B cell (primary cell): ENCODE measurements around the gene ZNF319. TPM values are rescaled to one million over a fixed set of nuclear protein-coding genes. Genes with fewer than 3 reads are reported as not detected.

Experiments used
- ATAC-seq: fragments of 200-7000 bp; cut with Tn5 transposase; one replicate; pipeline ENCODE4 v1.10.0; 2021; ENCODE audit warnings: low read depth, mild to moderate bottlenecking, moderate number of reproducible peaks, moderate library complexity
- CTCF ChIA-PET: fragments of 350-600 bp; sonication (Branson Sonifier 250); formaldehyde crosslinking; loops from one replicate; lab custom pipeline; 2021; ENCODE audit warnings: antibody characterized with exemption, inconsistent platforms; lab: Charles Lee
- POLR2A ChIA-PET: fragments of 350-600 bp; sonication (Branson Sonifier 250); formaldehyde crosslinking; loops from one replicate; lab custom pipeline; 2021; ENCODE audit warnings: antibody characterized with exemption; lab: Charles Lee
- DNase-seq: peaks from one replicate; pipeline ENCODE4 v3.0.0; 2013
- H2AFZ ChIP-seq: 2 replicates; pipeline ENCODE4 v1.6.1; 2012; ENCODE audit warnings: mild to moderate bottlenecking, low read depth, low read length; ENCODE audit not compliant: insufficient read depth, poor library complexity, severe bottlenecking
- H3K27ac ChIP-seq, 2 donors: 1 replicate in 1 of 2; 2 replicates in 1 of 2; pipeline ENCODE4 v1.5.1; 2012 to 2013; ENCODE audit warnings: low read length in 2 of 2, mild to moderate bottlenecking in 2 of 2, moderate library complexity in 1 of 2
- H3K27me3 ChIP-seq, 4 experiments: fragments of 200-600 bp in 1 of 4; sonication (generic) in 1 of 4; replicated peaks in 1 of 4; 1 replicate in 2 of 4; 2 replicates in 2 of 4; pipeline versions ENCODE4 v1.6.1 to v1.7.0; 2013 to 2016; ENCODE audit warnings: low read length in 3 of 4, mild to moderate bottlenecking in 2 of 4, mixed read lengths in 1 of 4, moderate library complexity in 1 of 4; ENCODE audit not compliant: insufficient read depth in 4 of 4, control insufficient read depth in 3 of 4; ENCODE audit errors: control extremely low read depth in 1 of 4
- H3K36me3 ChIP-seq, 2 experiments: replicated peaks in 1 of 2; 1 replicate in 1 of 2; 2 replicates in 1 of 2; pipeline versions ENCODE4 v1.6.1 to v1.7.1; 2013; ENCODE audit warnings: low read length in 1 of 2; ENCODE audit not compliant: insufficient read depth in 2 of 2, control insufficient read depth in 1 of 2; ENCODE audit errors: control extremely low read depth in 1 of 2, extremely low read depth in 1 of 2
- H3K4me1 ChIP-seq, 2 donors: fragments of 200-600 bp in 1 of 2; sonication (generic) in 1 of 2; 1 replicate in 1 of 2; 2 replicates in 1 of 2; pipeline versions ENCODE4 v1.5.1 to v1.6.1; 2013 to 2017; ENCODE audit warnings: low read length in 2 of 2; ENCODE audit not compliant: control insufficient read depth in 2 of 2, insufficient read depth in 2 of 2
- H3K4me2 ChIP-seq: replicated peaks from 2 replicates; pipeline ENCODE3; 2012; ENCODE audit warnings: mild to moderate bottlenecking, low read depth, low read length; ENCODE audit not compliant: poor library complexity, severe bottlenecking
- H3K4me3 ChIP-seq, 5 experiments: fragments of 200-600 bp in 1 of 5; sonication (generic) in 1 of 5; 1 replicate in 3 of 5; 2 replicates in 2 of 5; pipeline versions ENCODE4 v1.5.1 to v1.7.0; 2011 to 2016; ENCODE audit warnings: low read length in 4 of 5, mild to moderate bottlenecking in 4 of 5, low read depth in 2 of 5, control low read depth in 1 of 5, moderate library complexity in 1 of 5; ENCODE audit not compliant: insufficient read depth in 1 of 5; ENCODE audit errors: control extremely low read depth in 1 of 5, extremely low read depth in 1 of 5
- H3K79me2 ChIP-seq: fragments of 200-600 bp; sonication (generic); one replicate; pipeline ENCODE4 v1.6.0; 2016; ENCODE audit warnings: low read length; ENCODE audit not compliant: control insufficient read depth, insufficient read depth
- H3K9ac ChIP-seq: fragments of 200-600 bp; sonication (generic); 2 replicates; pipeline ENCODE4 v1.6.1; 2017; ENCODE audit warnings: mild to moderate bottlenecking, low read length, moderate library complexity
- H3K9me3 ChIP-seq, 3 donors: one replicate each; pipeline versions ENCODE4 v1.6.1 to v1.7.1; 2013; ENCODE audit warnings: low read length in 2 of 3; ENCODE audit not compliant: control insufficient read depth in 2 of 3, insufficient read depth in 1 of 3; ENCODE audit errors: control extremely low read depth in 1 of 3
- H4K20me1 ChIP-seq: 2 replicates; pipeline ENCODE4 v1.6.0; 2012; ENCODE audit warnings: mild to moderate bottlenecking, low read length; ENCODE audit not compliant: insufficient read depth, control insufficient read depth, poor library complexity, severe bottlenecking
- H3K27ac Mint-ChIP-seq: one replicate; pipeline ENCODE4 v1.8.0; 2021; ENCODE audit warnings: mixed read lengths
- H3K27me3 Mint-ChIP-seq: one replicate; pipeline ENCODE4 v1.8.0; 2021; ENCODE audit warnings: mixed read lengths
- H3K4me1 Mint-ChIP-seq: one replicate; pipeline ENCODE4 v1.8.0; 2021; ENCODE audit warnings: mixed read lengths
- H3K4me3 Mint-ChIP-seq: one replicate; pipeline ENCODE4 v1.8.0; 2021; ENCODE audit warnings: mixed read lengths
- H3K9me3 Mint-ChIP-seq: one replicate; pipeline ENCODE4 v1.8.0; 2022; ENCODE audit warnings: mixed read lengths; ENCODE audit not compliant: insufficient read depth
- EZH2 ChIP-seq: IDR thresholded peaks from 2 replicates; pipeline ENCODE4 v1.6.1; 2012; ENCODE audit warnings: borderline replicate concordance, low read depth, mild to moderate bottlenecking, moderate library complexity, low read length; ENCODE audit not compliant: insufficient read depth, poor library complexity, severe bottlenecking
- WGBS: methylation state at CpG from one replicate; pipeline ENCODE4 v1.1.5; 2013; ENCODE audit warnings: missing lambda C conversion rate; ENCODE audit not compliant: insufficient coverage; 5-methylcytosine and 5-hydroxymethylcytosine counted together
- intact Hi-C: fragments of 100-400 bp; cut with micrococcal nuclease; formaldehyde crosslinking; loops from one replicate; pipeline ENCODE4 v1.10.0; 2022
- polyA plus RNA-seq: library from polyadenylated mRNA; depleted of rRNA; stranded (reverse); fragments of >200 nt; gene quantifications from 2 replicates; pipeline ENCODE4 v1.2.3, GENCODE V29; 2012
- total RNA-seq, 2 donors: library from RNA; stranded (reverse); fragments of 120-200 nt in 1 of 2; gene quantifications; 1 replicate in 1 of 2; 2 replicates in 1 of 2; pipeline versions ENCODE4 v1.2.3 to v1.2.4, GENCODE V29; 2013 to 2022
- TF ChIP-seq, protein P1 (sequence below): fragments of 200-600 bp; IDR thresholded peaks from one replicate; pipeline ENCODE4 v1.8.0; 2022; ENCODE audit warnings: antibody characterized with exemption, mild to moderate bottlenecking

Gene ZNF319
- total and polyA plus RNA-seq, 2 donors (not counting 1 experiment from before 2014, with no cell fraction given), result 12.4 to 15.1 TPM

DNA sequence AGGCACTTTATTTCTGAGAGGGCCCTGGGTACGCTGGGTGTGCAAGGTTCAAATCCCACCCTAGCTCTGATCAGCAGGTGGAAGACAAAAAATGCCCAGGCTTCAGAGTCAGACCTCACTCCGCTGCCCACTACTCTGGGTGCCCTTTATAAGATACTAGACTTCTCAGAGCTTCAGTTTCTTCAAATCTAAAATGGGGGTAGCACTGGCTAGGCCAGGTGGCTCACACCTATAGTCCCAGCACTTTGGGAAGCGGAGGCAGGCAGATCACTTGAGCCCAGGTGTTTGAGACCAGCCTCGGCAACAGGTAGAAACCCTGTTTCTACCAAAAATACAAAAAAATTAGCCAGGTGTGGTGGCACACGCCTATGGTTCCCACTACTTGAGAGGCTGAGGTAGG lies 2.5 kb upstream of the ZNF319 start:
- Mint-ChIP-seq H3K27ac (no peak overlapping the region), H3K27me3 (no peaks in the 10 kb centered on the region), H3K4me3 (peak overlapping the region; percentile 97), H3K9me3 (no peaks in the 10 kb centered on the region), H3K4me1 (peaks cover 34% of the 10 kb centered on the region)
- Histone ChIP-seq H3K36me3 (peaks cover 1 to 8% of the 10 kb centered on the region in 2 experiments), H3K27me3 (no peaks in the 10 kb centered on the region), H4K20me1 (peaks cover 11% of the 10 kb centered on the region), H3K4me2 (no peak overlapping the region), H3K9me3 (peaks cover 0 to 5% (median 0%) of the 10 kb centered on the region in 3 donors), H3K9ac (no peak overlapping the region), H3K4me1 (peaks cover 16 to 26% of the 10 kb centered on the region in 2 donors), H3K79me2 (peaks cover 15% of the 10 kb centered on the region), H2AFZ (no peak overlapping the region), H3K4me3 (no peak overlapping the region), H3K27ac (no peak overlapping the region)
- POLR2A ChIA-PET, result no interaction called here
- 97% methylated on average over 3 of the region's 5 CpGs for WGBS
- intact Hi-C loops, result loop anchor here (5.0 to 10.0 kb wide), 4 partner anchors 194 to 758 kb away; partner anchors contain the start of genes ARL2BP, CSNK2A2, GOT2 and POLR2C
- ATAC-seq (no peak), DNase-seq (no peak)
- CTCF ChIA-PET, result interaction anchor here (1.9 to 4.6 kb wide), 3 partner anchors 97 to 412 kb away, joined by 7 to 34 read pairs (median 8); no protein-coding TSS in a partner anchor
- TF ChIP-seq EZH2, result no peak
- TF ChIP-seq, protein P1, sequence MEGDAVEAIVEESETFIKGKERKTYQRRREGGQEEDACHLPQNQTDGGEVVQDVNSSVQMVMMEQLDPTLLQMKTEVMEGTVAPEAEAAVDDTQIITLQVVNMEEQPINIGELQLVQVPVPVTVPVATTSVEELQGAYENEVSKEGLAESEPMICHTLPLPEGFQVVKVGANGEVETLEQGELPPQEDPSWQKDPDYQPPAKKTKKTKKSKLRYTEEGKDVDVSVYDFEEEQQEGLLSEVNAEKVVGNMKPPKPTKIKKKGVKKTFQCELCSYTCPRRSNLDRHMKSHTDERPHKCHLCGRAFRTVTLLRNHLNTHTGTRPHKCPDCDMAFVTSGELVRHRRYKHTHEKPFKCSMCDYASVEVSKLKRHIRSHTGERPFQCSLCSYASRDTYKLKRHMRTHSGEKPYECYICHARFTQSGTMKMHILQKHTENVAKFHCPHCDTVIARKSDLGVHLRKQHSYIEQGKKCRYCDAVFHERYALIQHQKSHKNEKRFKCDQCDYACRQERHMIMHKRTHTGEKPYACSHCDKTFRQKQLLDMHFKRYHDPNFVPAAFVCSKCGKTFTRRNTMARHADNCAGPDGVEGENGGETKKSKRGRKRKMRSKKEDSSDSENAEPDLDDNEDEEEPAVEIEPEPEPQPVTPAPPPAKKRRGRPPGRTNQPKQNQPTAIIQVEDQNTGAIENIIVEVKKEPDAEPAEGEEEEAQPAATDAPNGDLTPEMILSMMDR, result no peak

DNA sequence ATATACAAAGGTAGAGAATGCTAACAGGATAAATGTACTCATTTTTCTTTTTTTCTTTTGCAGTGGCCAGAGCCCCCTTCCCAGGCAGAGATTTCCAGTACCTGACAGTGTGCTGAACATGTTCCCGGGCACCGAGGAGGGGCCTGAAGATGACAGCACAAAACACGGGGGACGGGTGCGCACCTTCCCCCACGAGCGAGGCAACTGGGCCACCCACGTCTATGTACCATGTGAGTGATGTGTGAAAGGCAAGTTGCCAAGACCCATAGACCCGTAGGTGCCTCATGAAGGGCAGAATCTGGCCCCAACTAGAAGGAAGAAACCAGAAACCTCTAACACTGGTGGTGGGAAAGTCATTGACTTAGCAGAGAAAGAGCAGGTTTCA lies 1.9 kb upstream of the ZNF319 start:
- no peak overlapping the region for H3K27ac Mint-ChIP-seq
- H3K9me3 Mint-ChIP-seq, result no peaks in the 10 kb centered on the region
- no peak for DNase-seq
- peak overlapping the region; percentile 97 for H3K4me3 Mint-ChIP-seq
- TF ChIP-seq, protein P1, result no peak
- TF ChIP-seq EZH2, result no peak
- H3K9ac ChIP-seq, result no peak overlapping the region
- no peaks in the 10 kb centered on the region for H3K27me3 ChIP-seq
- intact Hi-C loops, result loop anchor here (5.0 to 10.0 kb wide), 4 partner anchors 195 to 758 kb away; partner anchors contain the start of genes ARL2BP, CSNK2A2, GOT2 and POLR2C
- H2AFZ ChIP-seq, result no peak overlapping the region
- no peak for ATAC-seq
- no peak overlapping the region for H3K4me3 ChIP-seq
- ChIA-PET CTCF (interaction anchor here (1.5 to 2.7 kb wide), 4 partner anchors 22 to 411 kb away, joined by 4 to 15 read pairs (median 8); no protein-coding TSS in a partner anchor), POLR2A (no interaction called here)
- H3K4me2 ChIP-seq, result no peak overlapping the region
- 96% methylated on average over 9 of the region's 9 CpGs for WGBS
- no peaks in the 10 kb centered on the region for H3K27me3 Mint-ChIP-seq
- H4K20me1 ChIP-seq, result peaks cover 12% of the 10 kb centered on the region
- no peak overlapping the region for H3K27ac ChIP-seq
- H3K36me3 ChIP-seq, result peaks cover 1 to 13% of the 10 kb centered on the region in 2 experiments
- H3K79me2 ChIP-seq, result peaks cover 15% of the 10 kb centered on the region
- H3K4me1 ChIP-seq, result peaks cover 16 to 26% of the 10 kb centered on the region in 2 donors
- H3K9me3 ChIP-seq, result peaks cover 0 to 5% (median 0%) of the 10 kb centered on the region in 3 donors
- H3K4me1 Mint-ChIP-seq, result peaks cover 34% of the 10 kb centered on the region
